KG1 (cell line): ENCODE data around the gene EGLN2.
"Not testable (repeated sequence)": the region's sequence is repeated elsewhere in the genome, so short reads cannot be mapped to it uniquely, and the experiment has no call there.

ENCODE experiments used
- DNase-seq: peaks from one replicate; lab custom pipeline; 2025; lab: John Stamatoyannopoulos, UW

EGLN2 gene

GRCh38 chr19:40802300-40803169 is 3.5 kb downstream of the EGLN2 start:
- DNase-seq, result no peak

- no peak for DNase-seq
Observed at GRCh38 chr19:40803170-40803856, 4.3 kb downstream of the EGLN2 start.

GRCh38 chr19:40803857-40804782 is 5.1 kb downstream of the EGLN2 start:
- no peak for DNase-seq

- no peak for DNase-seq
Observed at GRCh38 chr19:40804783-40805242, 5.8 kb downstream of the EGLN2 start.

GRCh38 chr19:40805258-40805868 is 6.4 kb downstream of the EGLN2 start:
- DNase-seq, result no peak

GRCh38 chr19:40806423-40807146 is 7.6 kb downstream of the EGLN2 start:
- no peak for DNase-seq

- no peak for DNase-seq
Observed at GRCh38 chr19:40807147-40808020, 8.4 kb downstream of the EGLN2 start.

- DNase-seq, result no peak
Observed at GRCh38 chr19:40808021-40808325, 9.0 kb downstream of the EGLN2 start.

- no peak for DNase-seq
Observed at GRCh38 chr19:40808497-40808896, 9.5 kb downstream of the EGLN2 start.

- DNase-seq, result no peak
Observed at GRCh38 chr19:40809358-40810086, 10.5 kb downstream of the EGLN2 start.

- no peak for DNase-seq
Observed at GRCh38 chr19:40810160-40810559, 11.2 kb downstream of the EGLN2 start.

- not testable (repeated sequence) for DNase-seq
Observed at GRCh38 chr19:40810649-40811408, 11.8 kb downstream of the EGLN2 start.

GRCh38 chr19:40811478-40812341 is 12.7 kb downstream of the EGLN2 start:
- no peak for DNase-seq

- not testable (repeated sequence) for DNase-seq
Observed at GRCh38 chr19:40812571-40812970, 13.6 kb downstream of the EGLN2 start.

- DNase-seq, result no peak
Observed at GRCh38 chr19:40813182-40813581, 14.2 kb downstream of the EGLN2 start.

GRCh38 chr19:40815223-40815622 is 16.2 kb downstream of the EGLN2 start:
- DNase-seq, result no peak

GRCh38 chr19:40818480-40819399 is 19.7 kb downstream of the EGLN2 start:
- DNase-seq, result not testable (repeated sequence)
